ENCODE results near the gene TMEM131L. TPM values are rescaled to one million over a fixed set of nuclear protein-coding genes. Genes with fewer than 3 reads are reported as not detected.
"Not testable (repeated sequence)": the region's sequence is repeated elsewhere in the genome, so short reads cannot be mapped to it uniquely, and the experiment has no call there.

Gene TMEM131L
- total RNA-seq, 6 experiments from 2014 or later, result 7.7 to 8.9 (median 8.0) TPM

GRCh38 chr4:153566631-153567150, 100.5 kb downstream of the TMEM131L start:
- no peak for DNase-seq
- peaks cover 2% of the 10 kb centered on the region; the same call in 1 of the 2 replicates for H3K27me3 Mint-ChIP-seq (ENCODE audit: insufficient read depth)
- TF ChIP-seq CTCF (IDR thresholded peaks at IDR 0.05), result no peak
- H3K4me1 Mint-ChIP-seq (ENCODE audit: low read depth), result peaks cover 18% of the 10 kb centered on the region
- peaks cover 4% of the 10 kb centered on the region for H3K36me3 Mint-ChIP-seq (ENCODE audit: low read depth)
- no peaks in the 10 kb centered on the region for H3K9me3 Mint-ChIP-seq
- H3K27ac Mint-ChIP-seq, result no peak overlapping the region
- no peak overlapping the region for H3K4me3 Mint-ChIP-seq

GRCh38 chr4:153567660-153568059, 101.5 kb downstream of the TMEM131L start:
- not testable (repeated sequence) for H3K4me3 Mint-ChIP-seq; H3K9me3 Mint-ChIP-seq; H3K27ac Mint-ChIP-seq; DNase-seq; H3K27me3 Mint-ChIP-seq (ENCODE audit: insufficient read depth); H3K36me3 Mint-ChIP-seq (ENCODE audit: low read depth)
- H3K4me1 Mint-ChIP-seq (ENCODE audit: low read depth), result peaks cover 18% of the 10 kb centered on the region

- H3K27ac Mint-ChIP-seq, result no peak overlapping the region
- H3K4me3 Mint-ChIP-seq, result no peak overlapping the region
- peaks cover 13% of the 10 kb centered on the region for H3K4me1 Mint-ChIP-seq (ENCODE audit: low read depth)
- peaks cover 4% of the 10 kb centered on the region; the same call in 1 of the 2 replicates for H3K36me3 Mint-ChIP-seq (ENCODE audit: low read depth)
- no peak for DNase-seq
- no peaks in the 10 kb centered on the region for H3K27me3 Mint-ChIP-seq (ENCODE audit: insufficient read depth)
- no peak for TF ChIP-seq CTCF (IDR thresholded peaks at IDR 0.05)
- no peaks in the 10 kb centered on the region for H3K9me3 Mint-ChIP-seq
Observed at GRCh38 chr4:153570228-153570973, 104.2 kb downstream of the TMEM131L start.

- Mint-ChIP-seq H3K9me3 (no peaks in the 10 kb centered on the region), H3K4me1 (ENCODE audit: low read depth) (peaks cover 16% of the 10 kb centered on the region), H3K4me3 (no peak overlapping the region), H3K27ac (no peak overlapping the region), H3K27me3 (ENCODE audit: insufficient read depth) (no peaks in the 10 kb centered on the region), H3K36me3 (ENCODE audit: low read depth) (peaks cover 4% of the 10 kb centered on the region; the same call in 1 of the 2 replicates)
- no peak for TF ChIP-seq CTCF (IDR thresholded peaks at IDR 0.05)
- no peak for DNase-seq
Observed at GRCh38 chr4:153571006-153571545, 104.9 kb downstream of the TMEM131L start.

- no peak for TF ChIP-seq CTCF (IDR thresholded peaks at IDR 0.05)
- peaks cover 4% of the 10 kb centered on the region; the same call in 1 of the 2 replicates for H3K36me3 Mint-ChIP-seq (ENCODE audit: low read depth)
- no peaks in the 10 kb centered on the region for H3K27me3 Mint-ChIP-seq (ENCODE audit: insufficient read depth)
- H3K4me1 Mint-ChIP-seq (ENCODE audit: low read depth), result peaks cover 20% of the 10 kb centered on the region
- DNase-seq, result no peak
- no peak overlapping the region for H3K27ac Mint-ChIP-seq
- no peaks in the 10 kb centered on the region for H3K9me3 Mint-ChIP-seq
- no peak overlapping the region for H3K4me3 Mint-ChIP-seq
Observed at GRCh38 chr4:153572609-153573008, 106.4 kb downstream of the TMEM131L start.

- Mint-ChIP-seq H3K36me3 (ENCODE audit: low read depth) (peaks cover 4% of the 10 kb centered on the region; the same call in 1 of the 2 replicates), H3K4me1 (ENCODE audit: low read depth) (peaks cover 20% of the 10 kb centered on the region), H3K9me3 (no peaks in the 10 kb centered on the region), H3K27ac (no peak overlapping the region), H3K4me3 (no peak overlapping the region), H3K27me3 (ENCODE audit: insufficient read depth) (no peaks in the 10 kb centered on the region)
- DNase-seq, result no peak
- no peak for TF ChIP-seq CTCF (IDR thresholded peaks at IDR 0.05)
Observed at GRCh38 chr4:153573221-153573620, 107.1 kb downstream of the TMEM131L start.

Measured in HFFc6 (cell line).